Measurements from ENCODE around the gene TRIM44. TPM values are rescaled to one million over a fixed set of nuclear protein-coding genes. Genes with fewer than 3 reads are reported as not detected.

The TRIM44 gene
- polyA plus RNA-seq, 4 donors, result 80.8 to 94.1 (median 86.6) TPM

DNA sequence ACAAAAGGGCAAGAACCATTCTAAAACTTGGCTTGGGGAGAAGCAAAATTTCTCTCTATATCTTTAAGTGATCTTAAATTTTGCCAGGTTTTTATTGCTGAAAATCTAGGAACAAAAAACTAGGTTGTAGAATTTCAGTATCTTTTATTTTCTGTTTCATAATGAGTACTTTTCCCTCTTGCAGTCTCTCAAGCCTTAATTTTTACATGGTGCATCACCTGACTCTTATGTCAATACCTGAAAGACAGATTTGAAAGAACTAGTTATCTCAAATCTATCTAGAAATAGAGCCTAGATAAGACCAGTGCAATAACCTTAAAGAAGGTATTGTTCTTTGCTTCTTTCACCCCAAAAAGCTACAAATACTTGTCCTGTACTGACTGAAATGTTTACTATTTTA, 122.1 kb downstream of the TRIM44 start:
- DNase-seq (ENCODE audit: low read depth in 4 of 4, low spot score in 2 of 4), result no peak

DNA sequence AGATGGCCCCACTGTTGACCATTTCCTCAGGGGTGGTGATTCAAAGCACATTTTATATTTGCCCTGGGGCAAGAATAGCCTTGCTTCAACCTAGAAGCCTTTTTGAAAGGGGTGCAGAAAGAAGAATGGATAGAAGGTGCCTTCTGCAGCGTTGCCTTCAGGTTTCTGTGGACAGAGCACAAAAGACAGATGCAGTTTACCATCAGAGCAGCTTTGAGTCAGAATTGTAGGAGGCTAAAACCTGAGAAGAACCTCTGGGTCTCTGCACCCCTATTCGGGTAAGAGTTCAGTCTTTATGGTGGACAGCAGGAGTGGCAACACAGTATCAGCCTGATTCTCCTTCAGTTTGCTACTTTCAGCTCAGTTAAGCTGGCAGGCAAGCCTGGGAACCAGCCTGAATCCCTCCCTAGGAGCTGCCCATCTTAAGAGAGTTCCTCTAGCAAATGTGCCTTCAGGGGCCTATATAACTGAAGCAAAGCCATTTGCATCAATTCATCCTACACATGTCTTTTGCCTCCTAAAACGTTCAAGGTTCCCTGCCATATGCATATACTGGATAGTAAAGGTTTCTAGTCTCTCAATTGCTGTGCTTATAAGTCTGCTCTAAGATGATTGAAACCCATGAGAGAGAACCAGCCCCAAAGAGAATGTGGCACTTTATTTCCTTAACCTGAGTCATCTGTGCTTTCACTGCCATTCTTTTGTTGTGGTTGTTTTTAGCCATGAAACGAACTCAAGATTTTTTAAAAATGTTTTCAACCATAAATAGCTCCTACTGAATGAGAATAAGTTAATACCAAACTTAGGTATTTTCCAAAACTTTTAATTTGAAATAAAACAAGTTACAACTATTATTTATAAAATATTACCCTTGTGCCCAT, 123.0 kb downstream of the TRIM44 start:
- no peak for DNase-seq (ENCODE audit: low read depth in 4 of 4, low spot score in 2 of 4)

DNA sequence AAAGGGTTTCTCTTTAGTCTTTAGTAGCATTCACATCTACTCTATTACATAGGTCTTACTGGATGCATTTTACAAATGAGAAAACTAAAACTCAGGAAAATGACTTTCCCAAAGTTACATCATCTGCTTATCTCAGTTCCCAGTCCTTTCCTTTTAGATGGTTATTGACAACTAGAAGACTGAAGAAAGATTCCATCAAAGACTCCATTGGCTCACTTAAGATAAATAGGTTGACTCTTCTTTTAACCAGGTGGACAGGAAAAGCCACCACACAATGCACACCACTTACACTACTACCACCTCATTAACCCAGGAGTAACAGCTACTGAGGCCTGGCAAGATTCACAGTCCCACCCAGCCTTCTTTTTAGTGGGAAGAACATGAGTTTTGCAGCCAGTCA, 123.6 kb downstream of the TRIM44 start:
- DNase-seq (ENCODE audit: low read depth in 4 of 4, low spot score in 2 of 4), result no peak

DNA sequence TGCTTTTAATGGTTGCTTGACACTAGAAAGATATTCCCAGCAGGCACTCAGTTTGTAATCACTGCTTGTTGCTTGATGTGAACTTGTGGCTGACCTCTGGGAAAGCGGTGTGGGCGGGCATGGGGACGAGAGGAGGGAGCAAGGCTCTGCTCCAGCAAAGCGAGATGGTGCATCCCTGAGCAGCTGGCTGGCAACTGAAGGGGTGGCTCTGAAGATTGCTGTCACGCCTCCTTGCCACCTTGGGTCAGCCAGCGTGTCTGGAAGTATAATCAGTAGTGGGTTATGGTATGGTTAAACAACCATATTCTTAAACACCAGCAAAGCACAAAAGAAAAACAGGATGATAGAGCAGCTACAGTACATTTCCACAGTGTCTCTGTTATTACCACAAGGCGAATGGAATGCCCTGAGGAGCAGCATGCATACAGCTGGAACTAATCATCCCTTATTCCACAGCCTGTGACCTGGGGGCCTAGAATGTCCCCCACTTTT, 124.5 kb downstream of the TRIM44 start:
- DNase-seq (ENCODE audit: low read depth in 4 of 4, low spot score in 2 of 4), result no peak

DNA sequence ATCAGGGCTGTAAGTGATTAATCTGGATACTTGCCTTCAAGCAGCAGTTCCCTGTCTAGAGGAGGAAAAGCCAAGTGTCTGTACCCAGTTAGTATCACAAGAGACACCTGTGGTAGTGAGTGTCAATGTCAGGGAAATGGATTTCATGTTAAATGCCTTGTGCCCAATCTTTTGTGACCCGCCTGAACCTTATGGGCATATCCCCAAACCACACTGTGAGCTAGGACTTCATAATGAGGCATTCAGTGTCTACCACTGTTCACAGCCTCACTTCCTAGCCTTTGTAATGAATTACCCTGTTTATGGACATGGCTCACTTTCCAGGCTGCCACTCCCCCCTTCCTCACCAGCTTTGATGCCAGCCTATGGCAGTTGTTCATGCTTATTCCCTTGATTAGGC, 125.1 kb downstream of the TRIM44 start:
- no peak for DNase-seq (ENCODE audit: low read depth in 4 of 4, low spot score in 2 of 4)

DNA sequence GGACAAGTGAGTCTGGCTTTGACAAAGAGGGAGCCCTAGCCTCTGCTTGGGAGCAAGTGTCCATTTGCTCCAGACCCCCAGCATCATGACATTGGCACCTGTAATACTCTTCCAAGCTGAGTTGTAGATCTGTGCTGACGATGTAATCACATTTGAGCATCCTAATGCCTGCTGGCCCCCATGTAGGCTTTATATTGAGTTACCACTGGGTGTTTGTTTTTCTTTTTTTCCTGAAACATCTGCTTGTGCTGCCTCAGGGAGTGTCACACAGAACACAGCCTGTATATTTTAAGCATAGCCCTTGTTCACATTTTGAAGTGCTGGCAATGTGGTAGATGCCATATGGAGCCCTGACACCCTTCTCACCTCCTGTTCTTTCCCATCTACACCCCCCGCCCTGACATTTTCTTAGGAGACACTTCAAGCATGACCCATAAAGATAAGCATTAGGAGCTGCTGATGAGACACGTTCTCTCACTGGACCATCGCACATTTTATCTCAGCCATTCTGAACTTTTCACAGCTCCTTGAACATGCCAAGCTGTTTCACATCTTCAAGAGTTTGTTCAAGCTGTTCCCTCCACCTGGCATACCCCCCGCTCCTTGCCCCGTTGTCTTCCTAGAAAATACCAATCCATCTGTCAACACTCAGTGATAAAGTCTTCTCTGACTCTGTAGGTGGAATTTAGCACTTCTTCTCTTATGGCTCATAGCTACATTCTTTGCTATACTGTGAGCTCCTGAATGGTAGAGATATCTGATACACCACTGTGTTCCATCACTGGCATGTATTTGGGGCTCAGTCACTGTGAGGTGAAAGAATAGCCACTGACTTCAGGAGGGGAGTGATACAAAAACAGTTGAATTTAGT, 128.7 kb downstream of the TRIM44 start:
- no peak for DNase-seq (ENCODE audit: low read depth in 4 of 4, low spot score in 2 of 4)

DNA sequence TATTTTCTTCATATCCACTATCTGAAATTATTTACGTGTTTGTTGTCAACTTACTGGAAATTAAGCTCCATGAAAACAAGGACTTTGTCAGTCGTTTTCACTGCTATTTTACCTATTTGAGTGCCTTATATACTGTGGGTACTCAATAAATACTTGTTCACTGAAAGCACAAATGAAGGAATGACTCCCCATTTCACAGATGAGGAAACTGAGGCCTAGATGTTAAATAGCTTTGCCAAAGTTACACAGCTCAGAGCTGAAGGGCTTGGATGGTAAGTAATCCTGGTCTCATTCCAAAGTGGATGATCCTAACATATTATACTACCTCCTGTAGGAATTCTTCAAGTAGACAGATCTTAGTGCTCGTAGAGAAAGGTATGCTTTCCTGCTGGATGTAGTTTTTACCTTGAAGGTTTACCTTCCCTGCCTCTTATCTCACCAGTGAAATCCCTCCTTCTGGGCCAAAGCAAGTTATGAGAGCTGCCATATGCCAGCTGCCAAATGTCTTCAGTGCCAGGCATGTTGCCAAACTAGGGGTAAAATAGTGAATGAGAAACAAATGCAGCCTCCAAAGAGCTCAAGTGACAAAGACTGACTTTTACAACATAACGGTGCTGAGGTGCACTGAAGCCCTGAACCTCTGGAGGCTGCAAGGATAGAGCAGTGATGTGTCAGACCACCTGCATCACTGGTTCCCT, 129.7 kb downstream of the TRIM44 start:
- no peak for DNase-seq (ENCODE audit: low read depth in 4 of 4, low spot score in 2 of 4)

DNA sequence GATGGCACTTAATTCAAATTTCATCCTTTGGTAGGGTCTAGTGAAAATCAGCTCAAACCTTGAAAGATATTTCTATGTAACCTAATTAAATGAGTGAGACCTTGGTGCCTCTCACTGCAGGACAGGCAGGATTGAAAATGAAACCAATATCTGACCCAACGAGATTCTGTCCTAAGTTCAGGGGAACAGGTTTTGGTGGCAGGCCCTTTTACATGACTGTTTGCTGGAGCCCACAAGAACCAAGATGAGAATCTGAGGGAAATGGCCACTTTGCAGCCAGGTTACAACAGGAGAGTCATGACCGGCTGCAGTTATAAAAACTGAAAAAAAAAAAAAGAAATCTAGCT, 130.2 kb downstream of the TRIM44 start:
- no peak for DNase-seq (ENCODE audit: low read depth in 4 of 4, low spot score in 2 of 4)

DNA sequence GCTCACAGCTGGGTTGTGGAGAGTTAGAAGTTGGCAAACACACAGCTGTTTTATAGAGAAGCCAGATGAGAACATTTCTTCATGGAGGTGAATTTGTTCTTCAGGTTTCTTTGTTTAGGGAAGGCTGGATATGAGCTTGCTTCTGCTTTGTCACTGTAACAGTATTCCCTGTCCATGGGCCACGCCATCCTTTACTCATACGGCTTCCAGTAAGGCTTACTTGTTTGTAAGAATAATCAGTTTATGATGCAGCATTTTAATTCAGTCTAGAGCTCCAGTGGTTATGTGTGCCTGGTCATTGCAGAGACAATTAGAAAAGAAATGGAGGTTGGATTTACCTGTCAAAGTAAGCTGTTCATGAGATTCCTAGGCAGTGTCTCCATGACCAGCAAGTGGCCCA, 131.8 kb downstream of the TRIM44 start:
- no peak for DNase-seq (ENCODE audit: low read depth in 4 of 4, low spot score in 2 of 4)

DNA sequence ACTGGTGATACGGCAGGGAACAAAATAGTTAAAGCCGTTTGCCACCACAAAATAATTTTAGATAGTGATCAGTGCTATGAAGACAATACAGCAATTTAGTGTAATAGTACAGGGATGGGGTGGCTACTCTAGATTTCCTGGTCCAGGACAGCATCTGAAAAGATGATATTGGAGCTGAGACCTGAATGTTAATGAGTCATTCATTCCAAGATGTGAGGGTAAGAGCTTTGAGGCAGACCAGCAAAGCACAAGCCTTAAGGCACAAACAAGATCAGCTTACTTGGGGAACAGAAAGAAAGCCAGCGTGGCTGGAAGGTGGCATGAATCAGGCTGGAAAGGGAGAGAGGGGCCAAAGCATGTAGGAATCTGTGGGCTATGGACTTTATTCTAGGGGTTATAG, 132.3 kb downstream of the TRIM44 start:
- DNase-seq (ENCODE audit: low read depth in 4 of 4, low spot score in 2 of 4), result no peak

DNA sequence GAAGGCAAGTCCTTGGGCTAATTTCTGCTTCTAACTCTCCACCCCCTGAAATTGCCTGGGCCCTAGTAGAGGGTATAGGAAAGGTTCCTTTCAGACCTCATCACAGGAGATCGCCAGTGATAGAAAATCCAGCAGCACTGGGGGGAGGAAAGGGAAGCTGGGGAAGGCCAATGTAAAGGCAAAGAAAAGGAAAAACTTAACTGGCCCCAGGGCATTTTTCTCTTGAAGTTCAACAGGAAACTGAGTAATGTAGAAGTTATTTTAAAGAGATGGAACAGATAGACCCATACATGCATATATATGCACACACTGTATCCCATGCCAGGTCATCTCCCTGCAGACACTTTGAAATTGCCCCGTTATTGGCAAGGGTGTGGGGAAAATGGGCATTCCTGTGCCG, 134.0 kb downstream of the TRIM44 start:
- DNase-seq (ENCODE audit: low read depth in 4 of 4, low spot score in 2 of 4), result no peak

DNA sequence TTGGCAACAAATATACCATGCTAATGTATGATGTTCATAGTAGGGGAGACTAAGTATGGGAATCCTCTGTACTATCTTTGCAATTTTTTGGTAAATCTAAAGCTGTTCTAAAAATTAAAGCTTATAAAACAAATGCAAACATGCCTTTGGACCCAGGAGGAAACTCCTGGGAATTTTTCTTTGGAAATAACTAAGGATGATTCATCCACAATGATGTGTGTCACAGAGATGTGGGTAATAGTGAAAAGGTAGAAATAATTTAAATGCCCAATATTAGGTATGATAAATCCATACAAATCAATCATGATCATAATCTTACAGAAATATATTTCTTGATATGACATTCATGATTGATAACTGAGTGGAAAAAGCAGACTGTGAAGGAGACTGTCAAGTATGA, 135.8 kb downstream of the TRIM44 start:
- no peak for DNase-seq (ENCODE audit: low read depth in 4 of 4, low spot score in 2 of 4)

DNA sequence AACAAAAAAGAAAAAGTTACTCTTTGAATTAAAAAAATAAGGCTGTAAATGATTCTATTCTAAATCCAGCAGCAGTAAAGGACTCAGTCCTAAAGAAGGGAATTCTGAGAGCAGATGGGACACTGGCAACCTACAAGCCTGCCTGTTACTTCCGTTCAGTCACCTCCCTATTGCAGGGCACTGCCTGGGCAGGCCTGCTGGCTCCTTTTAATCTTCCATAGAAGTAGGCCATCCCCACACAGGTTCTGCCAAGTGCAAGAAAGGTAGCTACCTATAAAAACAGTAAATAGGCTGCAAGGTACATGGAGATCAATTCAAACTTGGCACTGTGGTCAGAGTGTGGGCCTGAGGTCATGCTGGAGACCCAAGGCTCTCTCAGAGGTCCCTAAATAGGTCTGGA, 136.4 kb downstream of the TRIM44 start:
- DNase-seq (ENCODE audit: low read depth in 4 of 4, low spot score in 2 of 4), result no peak

DNA sequence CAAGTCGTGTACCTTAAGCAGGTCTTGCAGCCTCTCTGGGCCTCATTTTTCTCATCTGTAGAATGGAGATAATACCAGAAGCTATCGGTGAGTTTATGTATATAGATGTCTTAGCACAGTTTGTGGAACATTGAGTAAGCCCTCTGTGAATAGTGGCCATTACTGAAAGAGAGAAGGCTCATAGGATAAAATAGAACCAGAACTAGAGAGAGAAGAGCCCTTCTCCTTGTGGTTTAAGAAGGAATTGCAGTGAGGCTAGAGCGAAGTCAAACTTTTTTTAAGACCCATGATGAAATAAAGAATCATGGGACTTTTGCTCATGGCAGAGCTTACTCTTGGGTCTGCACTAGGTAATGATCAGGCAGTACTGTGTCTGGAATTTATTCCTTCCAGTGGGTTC, 137.1 kb downstream of the TRIM44 start:
- DNase-seq (ENCODE audit: low read depth in 4 of 4, low spot score in 2 of 4), result no peak

DNA sequence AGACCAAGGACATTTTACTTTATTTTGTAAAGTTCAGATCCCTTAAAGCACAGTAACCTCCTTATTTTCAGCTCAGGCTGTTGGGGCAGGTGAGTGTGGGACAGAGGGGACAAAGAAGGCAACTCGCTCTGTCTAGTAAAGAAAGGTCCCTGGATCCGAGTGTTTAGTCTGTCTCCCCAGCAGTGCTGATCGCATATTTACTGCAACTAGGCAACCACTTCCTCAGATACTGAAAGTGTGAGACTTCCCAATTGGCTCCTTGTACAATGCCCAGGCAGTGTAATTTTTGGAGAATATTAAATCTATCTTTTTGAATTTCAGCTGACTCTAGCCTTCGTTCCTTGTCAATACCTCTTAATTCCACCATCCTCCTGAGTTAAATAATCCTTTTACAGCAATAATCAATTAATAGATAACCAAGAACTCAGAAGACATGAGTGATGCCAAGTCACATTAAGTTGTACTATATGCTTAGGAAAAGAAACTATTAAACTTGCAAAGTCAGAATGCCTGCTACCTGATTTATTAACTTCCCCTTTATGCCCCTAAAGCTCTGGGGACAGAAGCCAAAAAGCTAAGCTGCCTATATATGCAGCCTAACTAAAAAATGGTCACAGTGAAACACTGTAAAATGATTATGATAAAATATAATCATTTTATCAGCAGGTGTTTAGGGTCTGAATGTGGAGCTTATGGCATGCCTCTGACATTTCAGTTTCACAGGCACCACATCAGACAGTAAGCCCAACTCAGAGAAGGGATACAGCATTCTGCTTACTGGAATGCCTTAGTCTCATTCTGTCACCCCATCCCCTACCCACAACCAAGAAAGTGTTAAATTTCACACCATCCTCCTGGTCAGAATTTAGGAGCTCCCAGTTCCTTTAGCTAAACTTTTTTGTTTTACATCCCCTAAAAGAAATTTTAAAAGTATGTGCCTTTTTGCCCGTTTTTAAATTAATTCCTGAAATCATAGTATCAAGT, 138.7 kb downstream of the TRIM44 start:
- DNase-seq (ENCODE audit: low read depth in 4 of 4, low spot score in 2 of 4), result no peak

DNA sequence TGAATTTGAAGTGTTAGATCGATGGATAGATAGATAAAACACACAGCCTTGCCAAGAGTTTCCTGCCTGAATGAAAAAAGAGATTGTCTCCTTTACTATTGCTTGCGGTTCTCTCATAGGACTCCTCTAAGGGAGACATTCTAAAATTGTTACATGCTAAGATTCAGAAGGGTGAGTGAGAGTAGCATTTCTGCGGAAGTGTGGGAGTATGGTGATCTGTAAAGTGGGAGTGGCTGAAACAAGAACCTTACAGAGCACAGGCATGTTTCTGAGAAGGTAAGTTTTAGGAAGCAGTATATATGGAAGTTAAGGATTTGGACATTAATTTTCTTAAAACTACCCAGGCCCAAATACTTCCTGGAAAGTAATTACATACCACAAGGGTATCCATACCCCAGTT, 139.6 kb downstream of the TRIM44 start:
- DNase-seq (ENCODE audit: low read depth in 4 of 4, low spot score in 2 of 4), result no peak

DNA sequence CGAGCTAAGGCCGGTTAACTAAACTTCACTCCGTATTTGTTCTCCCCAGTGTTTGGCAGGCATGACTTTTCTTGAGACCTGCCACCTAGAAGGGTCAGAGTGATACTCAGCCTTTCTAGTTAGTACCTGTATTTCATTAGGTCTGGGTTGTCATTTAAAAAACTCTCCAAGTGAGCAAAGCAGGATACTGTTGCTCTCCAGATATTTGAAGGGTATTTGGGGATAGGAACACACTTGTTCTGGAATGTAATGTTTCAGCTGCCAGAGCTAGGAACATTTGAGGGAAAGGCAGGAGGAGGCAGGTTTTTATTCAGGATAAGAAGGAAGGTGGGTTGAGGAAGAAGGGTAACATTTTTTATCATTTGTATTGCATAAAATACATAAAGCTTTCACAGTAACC, 140.1 kb downstream of the TRIM44 start:
- DNase-seq (ENCODE audit: low read depth in 4 of 4, low spot score in 2 of 4), result no peak

DNA sequence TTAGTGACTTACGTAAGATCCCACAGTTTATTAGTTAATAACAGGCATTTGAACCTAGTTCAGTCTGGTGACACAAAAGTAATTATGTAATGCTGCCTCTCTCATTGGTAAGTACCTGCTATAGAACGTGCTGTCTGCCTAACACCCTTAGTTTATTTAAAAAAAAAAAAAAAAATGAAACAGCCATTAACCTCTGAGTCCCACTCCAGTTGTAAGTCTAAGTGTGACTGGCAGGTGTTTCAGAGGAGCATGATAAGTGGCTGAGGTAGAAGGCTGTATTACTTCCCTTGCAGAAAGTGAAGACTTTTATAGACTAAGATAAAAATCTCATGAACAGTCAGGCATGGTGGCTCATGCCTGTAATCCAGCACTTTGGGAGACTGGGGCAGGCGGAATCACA, 140.5 kb downstream of the TRIM44 start:
- DNase-seq (ENCODE audit: low read depth in 4 of 4, low spot score in 2 of 4), result no peak

DNA sequence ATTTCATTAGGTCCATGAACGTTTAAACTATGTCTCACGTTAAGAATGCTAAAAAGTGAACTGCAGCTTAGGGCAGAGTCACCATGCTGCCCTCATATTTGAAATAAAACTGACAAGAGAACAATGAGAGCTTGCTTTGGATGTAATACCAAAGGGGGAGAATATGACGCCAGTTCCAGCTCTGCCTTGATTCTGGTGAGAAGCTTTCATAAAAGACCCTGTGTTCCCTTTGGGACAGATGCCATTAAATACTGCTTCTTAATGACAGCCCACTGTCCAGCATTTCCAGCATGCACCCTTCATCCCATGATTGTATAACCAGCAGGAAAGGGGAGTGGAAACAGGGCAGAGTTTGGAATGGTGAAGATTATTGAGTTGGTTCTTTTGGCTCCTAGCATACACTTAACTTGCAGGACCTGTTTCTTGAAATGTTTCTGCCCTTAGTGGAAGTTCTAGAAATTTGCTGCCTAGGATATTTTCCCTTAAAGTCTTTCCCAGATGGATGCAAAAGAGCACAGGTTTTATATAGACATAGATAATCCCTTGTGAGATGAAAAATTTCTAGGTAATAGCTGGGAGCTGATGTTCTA, 142.0 kb downstream of the TRIM44 start:
- DNase-seq (ENCODE audit: low read depth in 4 of 4, low spot score in 2 of 4), result no peak

DNA sequence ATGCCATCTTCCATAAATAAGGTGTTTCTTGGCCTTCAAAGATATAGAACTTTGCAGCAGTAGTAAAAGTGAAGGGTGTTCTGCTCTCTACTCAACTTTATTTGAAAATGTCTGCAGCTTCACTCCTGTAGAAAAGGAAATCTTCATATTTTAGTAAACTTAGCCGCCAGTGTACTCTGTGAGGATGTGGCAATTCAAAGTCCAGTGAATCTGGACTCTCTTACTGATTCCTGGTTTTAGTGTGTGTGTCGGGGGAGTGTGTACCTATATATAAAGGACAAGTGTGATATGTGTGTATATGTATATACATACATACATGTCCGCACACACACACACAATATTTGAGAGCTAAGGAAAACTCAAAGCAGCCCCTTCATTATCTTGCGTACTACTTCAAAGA, 147.0 kb downstream of the TRIM44 start:
- no peak for DNase-seq (ENCODE audit: low read depth in 4 of 4, low spot score in 2 of 4)

All from left renal cortex interstitium (tissue), 4 donors.